ENCODE results near the gene PC. TPM values are rescaled to one million over a fixed set of nuclear protein-coding genes. Genes with fewer than 3 reads are reported as not detected.

The PC gene
- total and polyA plus RNA-seq, 12 donors, result 40.6 to 231 (median 83.2) TPM

- DNase-seq, result peak in 1 of 7 donors; percentile 52
- 0 to 1% methylated on average over 21 to 39 of the region's 40 CpGs; no CpG with 5 or more reads in 2 of the 4 donors for WGBS, 4 donors
- H3K9me3 ChIP-seq (replicated peaks in 1 of 3), result no peaks in the 10 kb centered on the region
- H3K27me3 ChIP-seq, result no peaks in the 10 kb centered on the region
- peak overlapping the region; percentile 53 to 93 (median 84) for H3K27ac ChIP-seq
- H3K4me1 ChIP-seq (replicated peaks in 1 of 2), result peaks cover 23 to 39% of the 10 kb centered on the region in 2 donors
- peak overlapping the region in 2 of 4 donors; percentile 49 to 70 for H3K4me3 ChIP-seq
- no peaks in the 10 kb centered on the region for H3K36me3 ChIP-seq (replicated peaks in 1 of 2)
- TF ChIP-seq CTCF (IDR thresholded peaks at IDR 0.05) (no peak), POLR2A (IDR thresholded peaks at IDR 0.05) (no peak)
- intact Hi-C loops (cut with DNase I), result no loop called here
These were observed 282 bp downstream of the PC start for GRCh38 chr11:66957971-66958231.

GRCh38 chr11:66956689-66957290 is 1.4 kb downstream of the PC start:
- Histone ChIP-seq H3K4me3 (no peak overlapping the region), H3K27me3 (no peaks in the 10 kb centered on the region), H3K4me1 (replicated peaks in 1 of 2) (peaks cover 31 to 48% of the 10 kb centered on the region in 2 donors), H3K36me3 (replicated peaks in 1 of 2) (no peaks in the 10 kb centered on the region), H3K9me3 (replicated peaks in 1 of 3) (no peaks in the 10 kb centered on the region), H3K27ac (peak overlapping the region in 3 of 5 donors; percentile 16 to 90 (median 84))
- TF ChIP-seq CTCF (IDR thresholded peaks at IDR 0.05), result peak in 4 of 6 experiments; percentile 7 to 37 (median 30)
- TF ChIP-seq POLR2A (IDR thresholded peaks at IDR 0.05), result no peak
- intact Hi-C loops (cut with DNase I), result no loop called here
- DNase-seq, result peak in 2 of 7 donors; percentile 36 to 40
- WGBS, 4 donors, result 53 to 75% (median 66%) methylated on average over 7 of the region's 7 CpGs

GRCh38 chr11:66953081-66953833 is 4.9 kb downstream of the PC start:
- intact Hi-C loops (cut with DNase I), result no loop called here
- Histone ChIP-seq H3K36me3 (replicated peaks in 1 of 2) (no peaks in the 10 kb centered on the region), H3K4me3 (no peak overlapping the region), H3K27me3 (no peaks in the 10 kb centered on the region), H3K9me3 (replicated peaks in 1 of 3) (no peaks in the 10 kb centered on the region), H3K27ac (peak overlapping the region; percentile 67 to 79 (median 75)), H3K4me1 (replicated peaks in 1 of 2) (peaks cover 43 to 49% of the 10 kb centered on the region in 2 donors)
- DNase-seq, result peak in 6 of 7 donors; percentile 40 to 78 (median 62)
- TF ChIP-seq POLR2A (IDR thresholded peaks at IDR 0.05) (no peak), CTCF (IDR thresholded peaks at IDR 0.05) (no peak)
- 64 to 72% (median 66%) methylated on average over 13 of the region's 13 CpGs for WGBS, 4 donors

- Histone ChIP-seq H3K4me1 (replicated peaks in 1 of 2) (peaks cover 35 to 42% of the 10 kb centered on the region in 2 donors), H3K9me3 (replicated peaks in 1 of 3) (no peaks in the 10 kb centered on the region), H3K4me3 (no peak overlapping the region), H3K36me3 (replicated peaks in 1 of 2) (no peaks in the 10 kb centered on the region), H3K27ac (peak overlapping the region in 3 of 5 donors; percentile 6 to 79 (median 75)), H3K27me3 (no peaks in the 10 kb centered on the region)
- intact Hi-C loops (cut with DNase I), result no loop called here
- WGBS, 4 donors, result 57 to 86% (median 76%) methylated on average over 5 to 7 of the region's 7 CpGs
- DNase-seq, result peak in 5 of 7 donors; percentile 16 to 78 (median 38)
- no peak for TF ChIP-seq POLR2A (IDR thresholded peaks at IDR 0.05)
- no peak for TF ChIP-seq CTCF (IDR thresholded peaks at IDR 0.05)
These were observed 6.3 kb downstream of the PC start for GRCh38 chr11:66951927-66952337.
